ENCODE measurements around the gene ONECUT3.
"Not testable (repeated sequence)": the region's sequence is repeated elsewhere in the genome, so short reads cannot be mapped to it uniquely, and the experiment has no call there.

ONECUT3 gene

GRCh38 chr19:1794424-1795172 is 41.3 kb downstream of the ONECUT3 start:
- no peak for DNase-seq (ENCODE audit: low read depth)

DNA sequence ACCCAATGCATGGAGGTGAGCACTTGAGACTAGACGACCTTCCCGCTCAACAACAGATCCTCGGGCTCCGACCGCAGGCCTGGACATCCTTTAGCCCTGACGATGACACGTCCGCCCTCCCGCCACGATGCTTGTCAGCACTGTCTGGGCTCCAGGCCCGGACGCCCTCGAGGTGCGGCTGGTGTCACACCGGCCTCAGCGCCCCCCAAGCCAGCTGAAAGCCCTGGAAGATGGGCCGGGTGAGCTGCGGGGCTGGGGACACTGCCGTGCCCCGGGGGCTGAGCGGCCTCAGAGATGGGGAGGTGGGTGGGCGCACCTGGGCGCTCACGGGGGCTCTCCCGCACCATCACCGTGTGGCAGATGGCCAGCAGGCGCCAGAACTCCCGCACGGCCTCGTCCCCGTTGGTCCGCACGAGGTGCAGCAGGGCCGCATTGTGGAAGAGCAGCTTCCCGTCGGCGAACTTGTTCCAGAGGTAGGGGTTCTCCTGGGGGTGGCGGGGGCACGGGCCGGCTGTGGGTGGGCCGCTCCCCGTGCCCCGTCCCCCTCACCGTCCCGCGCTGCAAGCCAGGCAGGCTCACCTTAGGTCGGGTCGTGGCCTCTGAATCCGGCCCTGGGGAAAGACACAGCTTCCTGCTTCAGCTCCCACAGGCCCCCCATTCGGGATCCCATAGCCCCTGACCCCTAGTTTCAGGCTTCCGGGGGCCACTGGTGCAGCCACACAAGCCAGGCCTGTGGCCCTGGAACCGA is 43.3 kb downstream of the ONECUT3 start:
- DNase-seq (ENCODE audit: low read depth) = no peak

- not testable (repeated sequence) for DNase-seq (ENCODE audit: low read depth)
Measured at GRCh38 chr19:1797313-1797712, 44.0 kb downstream of the ONECUT3 start.

- DNase-seq (ENCODE audit: low read depth) = no peak
Measured at GRCh38 chr19:1799695-1800342, 46.5 kb downstream of the ONECUT3 start.

- DNase-seq (ENCODE audit: low read depth) = no peak
Measured at GRCh38 chr19:1804858-1805257, 51.6 kb downstream of the ONECUT3 start.

GRCh38 chr19:1805401-1806183 is 52.3 kb downstream of the ONECUT3 start:
- no peak for DNase-seq (ENCODE audit: low read depth)

DNA sequence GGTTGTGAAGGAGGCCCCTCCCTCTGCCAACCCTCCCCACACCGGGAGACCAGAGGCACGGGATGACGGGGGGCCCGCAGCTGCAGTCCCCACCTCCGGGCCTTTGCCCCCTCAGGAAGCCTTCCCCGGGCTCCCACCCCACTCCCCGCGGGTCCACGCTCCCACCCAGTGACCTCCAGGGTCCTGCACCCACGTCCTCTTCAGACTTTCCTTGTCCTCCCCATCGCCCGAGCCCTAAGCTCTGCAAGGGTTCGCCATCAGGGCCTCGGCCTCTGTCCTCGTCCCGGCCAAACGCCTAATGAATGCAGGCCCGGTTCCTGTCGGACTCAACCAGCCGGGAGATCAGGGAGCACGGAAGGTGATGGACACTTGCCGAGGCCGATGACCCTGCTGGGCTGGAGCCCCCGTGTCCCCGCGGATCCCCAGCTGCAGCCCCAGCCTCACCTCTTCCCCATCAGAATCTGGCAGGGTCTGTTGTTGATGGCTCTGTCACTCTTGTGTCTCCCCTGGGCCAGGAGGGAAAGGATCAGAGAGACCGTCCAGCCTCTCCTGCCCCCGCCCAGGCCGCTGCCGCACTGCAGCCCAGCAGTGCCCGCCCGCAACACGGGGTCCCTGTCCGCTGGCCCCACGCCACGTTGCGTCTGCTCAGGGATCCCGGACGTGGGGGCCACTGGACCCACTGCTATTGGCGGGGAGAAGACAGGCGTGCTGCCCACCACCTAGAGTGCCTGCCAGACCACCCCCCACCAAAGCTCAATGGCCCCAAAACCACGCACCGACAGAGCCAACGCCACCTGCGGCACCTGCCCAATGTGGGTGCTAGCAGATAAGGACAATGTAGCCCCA is 53.1 kb downstream of the ONECUT3 start:
- no peak for DNase-seq (ENCODE audit: low read depth)

- no peak for DNase-seq (ENCODE audit: low read depth)
Measured at GRCh38 chr19:1807030-1807694, 53.9 kb downstream of the ONECUT3 start.

- DNase-seq (ENCODE audit: low read depth) = no peak
Measured at GRCh38 chr19:1807695-1808394, 54.5 kb downstream of the ONECUT3 start.

DNA sequence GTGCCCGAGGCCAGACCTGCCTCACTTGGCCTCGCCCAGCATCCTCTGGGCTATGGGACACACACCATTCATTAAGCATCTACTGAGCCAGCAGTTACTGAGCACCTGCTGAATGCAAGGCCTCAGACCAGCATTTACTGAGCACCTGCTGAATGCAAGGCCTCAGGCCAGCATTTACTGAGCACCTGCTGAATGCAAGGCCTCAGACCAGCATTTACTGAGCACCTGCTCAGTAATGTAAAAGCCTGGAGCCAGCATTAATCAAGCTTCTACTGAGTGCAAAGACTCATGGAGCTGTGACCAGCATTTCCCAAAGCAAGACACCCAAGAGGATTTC is 55.1 kb downstream of the ONECUT3 start:
- DNase-seq (ENCODE audit: low read depth) = no peak

DNA sequence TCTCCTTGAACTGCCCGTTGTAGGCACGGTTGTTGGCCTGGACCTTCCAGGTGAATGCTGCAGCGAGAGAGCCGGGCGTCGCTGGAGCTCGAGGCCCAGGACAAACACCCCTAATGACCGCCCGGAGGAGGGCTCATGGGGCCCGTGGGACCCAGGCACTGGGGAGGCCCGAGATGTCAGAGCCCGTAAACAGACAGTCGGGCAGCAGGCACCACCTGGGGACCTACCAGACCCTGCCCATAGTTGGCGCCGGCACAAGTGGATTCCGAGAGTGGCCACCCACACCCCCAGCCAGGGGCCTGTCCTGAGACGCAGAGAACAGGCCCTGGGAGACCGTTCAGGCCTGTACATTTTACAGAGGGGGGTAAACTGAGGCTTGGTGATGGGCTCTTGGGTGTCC is 56.4 kb downstream of the ONECUT3 start:
- DNase-seq (ENCODE audit: low read depth) = no peak

- DNase-seq (ENCODE audit: low read depth) = no peak
Measured at GRCh38 chr19:1810439-1811160, 57.3 kb downstream of the ONECUT3 start.

DNA sequence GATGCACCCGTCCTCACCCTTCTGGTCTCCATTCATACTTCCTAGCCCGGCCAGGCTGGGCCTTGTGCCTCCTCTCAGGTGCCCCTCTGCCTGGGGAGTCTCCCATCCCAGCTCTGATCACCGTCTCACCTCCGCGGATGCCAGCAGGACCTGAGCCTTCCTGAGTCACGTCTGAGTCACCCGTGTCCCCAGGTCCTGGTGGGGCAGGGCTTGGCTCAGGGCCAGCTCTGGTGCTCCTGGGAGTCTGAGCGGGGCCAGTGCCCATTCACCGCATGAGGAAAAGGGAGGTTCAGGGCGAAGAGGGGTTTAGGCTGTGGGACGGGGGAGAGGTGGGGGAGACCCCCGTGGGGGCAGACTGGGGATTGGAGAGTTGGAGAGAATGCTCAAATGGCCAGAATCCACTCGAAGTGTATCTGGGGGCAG is 58.2 kb downstream of the ONECUT3 start:
- peak; percentile 19 for DNase-seq (ENCODE audit: low read depth)

- DNase-seq (ENCODE audit: low read depth) = no peak
Measured at GRCh38 chr19:1811942-1812425, 58.7 kb downstream of the ONECUT3 start, which contains the start of gene ATP8B3. Gene ATP8B3 (minus strand): TSS chr19:1812276. CDS start chr19:1811736, 540 bp downstream.

- peak; percentile 71 for DNase-seq (ENCODE audit: low read depth)
Measured at GRCh38 chr19:1812426-1813191, 59.3 kb downstream of the ONECUT3 start.

DNA sequence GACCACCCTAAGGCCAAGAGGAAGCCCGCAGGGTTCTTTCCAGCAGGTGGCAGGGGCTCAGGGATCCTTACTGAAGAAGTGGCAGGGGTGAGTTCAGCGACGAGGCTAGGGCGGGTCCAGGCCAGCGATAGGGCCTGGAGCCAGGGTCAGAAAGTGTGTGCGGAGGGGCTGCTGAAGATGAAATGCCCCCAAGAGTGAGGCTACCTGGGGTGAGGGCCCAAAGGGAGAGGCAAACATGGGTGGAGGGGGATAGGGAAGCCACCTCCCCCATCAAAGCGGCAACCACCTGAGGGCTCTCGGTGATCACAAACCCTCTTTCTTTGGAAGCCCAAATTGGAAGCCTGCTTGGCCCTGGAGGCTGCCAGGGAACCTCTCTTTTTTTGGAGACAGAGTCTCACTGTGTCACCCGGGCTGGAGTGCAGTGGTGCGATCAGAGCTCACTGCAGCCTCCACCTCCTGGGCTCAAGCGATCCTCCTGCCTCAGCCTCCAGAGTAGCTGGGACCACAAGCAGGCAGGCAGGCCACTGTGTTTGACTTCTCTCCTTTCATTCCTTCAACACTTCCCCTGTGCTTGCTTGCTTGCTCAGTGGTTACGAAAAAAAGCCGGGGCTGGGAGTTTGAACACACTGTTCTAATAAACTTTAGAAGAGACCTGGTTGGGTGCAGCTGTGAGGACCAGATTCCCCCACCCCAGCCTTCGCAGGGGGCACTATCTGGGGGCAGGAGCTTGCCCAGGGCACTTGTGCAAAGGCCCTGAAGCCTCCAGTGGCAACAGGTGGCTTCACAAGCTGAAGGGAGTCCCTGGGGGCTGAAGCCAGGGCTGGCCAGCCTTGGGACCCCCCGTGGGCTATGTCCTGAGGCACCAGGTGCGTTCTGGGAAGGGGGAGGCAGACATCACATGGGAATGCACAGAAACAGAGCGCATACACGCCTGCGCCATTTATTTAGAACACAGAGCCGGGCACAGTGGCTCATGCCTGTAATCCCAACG is 60.2 kb downstream of the ONECUT3 start:
- DNase-seq (ENCODE audit: low read depth) = no peak

- DNase-seq (ENCODE audit: low read depth) = no peak
Measured at GRCh38 chr19:1814391-1814790, 61.1 kb downstream of the ONECUT3 start.
